GM23248 (cell line): Measurements from ENCODE around the gene HINT3. TPM values are rescaled to one million over a fixed set of nuclear protein-coding genes. Genes with fewer than 3 reads are reported as not detected.

Experiments
- DNase-seq: peaks from one replicate; pipeline ENCODE4 v3.0.0-alpha.2; 2015
- H2AFZ ChIP-seq: fragments of 200-600 bp; sonication (generic); 2 replicates; pipeline ENCODE4 v1.6.1; 2016; ENCODE audit warnings: antibody characterized with exemption
- H3F3A ChIP-seq: fragments of 200-600 bp; sonication (generic); 2 replicates; pipeline ENCODE4 v1.6.1; 2016; ENCODE audit warnings: mild to moderate bottlenecking, antibody characterized with exemption, mixed run types; ENCODE audit not compliant: insufficient read depth
- H3K27ac ChIP-seq: fragments of 200-600 bp; sonication (generic); 2 replicates; pipeline ENCODE4 v1.5.1; 2016; ENCODE audit warnings: mild to moderate bottlenecking
- H3K27me3 ChIP-seq: fragments of 200-600 bp; sonication (generic); replicated peaks from 2 replicates; pipeline ENCODE4 v1.6.1; 2016; ENCODE audit warnings: mild to moderate bottlenecking; ENCODE audit not compliant: insufficient read depth
- H3K36me3 ChIP-seq: fragments of 200-600 bp; sonication (generic); 2 replicates; pipeline ENCODE4 v1.6.1; 2016; ENCODE audit warnings: low read depth, mild to moderate bottlenecking
- H3K4me1 ChIP-seq: fragments of 200-600 bp; sonication (generic); 2 replicates; pipeline ENCODE4 v1.6.1; 2016; ENCODE audit warnings: mild to moderate bottlenecking; ENCODE audit not compliant: insufficient read depth
- H3K4me2 ChIP-seq: fragments of 200-600 bp; sonication (generic); one replicate; pipeline ENCODE4 v1.6.1; 2016; ENCODE audit warnings: mild to moderate bottlenecking; ENCODE audit not compliant: unreplicated experiment
- H3K4me3 ChIP-seq: fragments of 200-600 bp; sonication (generic); 2 replicates; pipeline ENCODE4 v1.5.1; 2016; ENCODE audit warnings: mild to moderate bottlenecking
- H3K79me2 ChIP-seq: fragments of 200-600 bp; sonication (generic); 2 replicates; pipeline ENCODE4 v1.6.1; 2016; ENCODE audit warnings: mild to moderate bottlenecking; ENCODE audit not compliant: insufficient read depth
- H3K9ac ChIP-seq: fragments of 200-600 bp; sonication (generic); 2 replicates; pipeline ENCODE4 v1.6.1; 2016; ENCODE audit warnings: mild to moderate bottlenecking
- H3K9me2 ChIP-seq: fragments of 200-600 bp; sonication (generic); 2 replicates; pipeline ENCODE4 v1.6.1; 2016; ENCODE audit warnings: mixed run types, mild to moderate bottlenecking, moderate library complexity; ENCODE audit not compliant: insufficient read depth
- H3K9me3 ChIP-seq: fragments of 200-600 bp; sonication (generic); one replicate; pipeline ENCODE4 v1.6.1; 2017; ENCODE audit warnings: low read depth
- H4K20me1 ChIP-seq: fragments of 200-600 bp; sonication (generic); 2 replicates; pipeline ENCODE4 v1.6.0; 2016; ENCODE audit not compliant: insufficient read depth
- EZH2 ChIP-seq: fragments of 200-600 bp; sonication (generic); IDR thresholded peaks from 2 replicates; pipeline ENCODE4 v1.6.1; 2018; ENCODE audit warnings: antibody characterized with exemption, mild to moderate bottlenecking; ENCODE audit not compliant: insufficient read depth, poor library complexity, severe bottlenecking
- EZH2phosphoT487 ChIP-seq: fragments of 200-600 bp; sonication (generic); IDR thresholded peaks from 2 replicates; pipeline ENCODE4 v1.6.1; 2018; ENCODE audit warnings: antibody characterized with exemption, moderate library complexity, mild to moderate bottlenecking, low read depth; ENCODE audit not compliant: insufficient read depth
- WGBS, 2 experiments: methylation state at CpG; one replicate each; pipeline ENCODE4 v1.1.6; 2015 to 2017; ENCODE audit warnings: low lambda C conversion rate in 2 of 2, low coverage in 1 of 2; ENCODE audit errors: missing lambda C conversion rate in 2 of 2; 5-methylcytosine and 5-hydroxymethylcytosine counted together
- in situ Hi-C: fragments of 300-500 bp; cut with MboI; formaldehyde crosslinking; loops from 2 replicates; pipeline ENCODE4 v1.15.0; 2020
- polyA plus RNA-seq: library from polyadenylated mRNA; unstranded; fragments of >200 nt; fragmentation: Nextera tagmentation; extraction: Ambion mirVana; gene quantifications from 2 replicates; pipeline ENCODE4 v1.2.1, GENCODE V29; 2016
- total RNA-seq: library from RNA; depleted of rRNA; stranded (reverse); fragments of >200 nt; shearing (Covaris generic); gene quantifications from 2 replicates; pipeline ENCODE4 v1.2.3, GENCODE V29; 2014

Gene HINT3
- total and polyA plus RNA-seq, 2 experiments from 2014 or later = 7.0 to 20.5 TPM

DNA sequence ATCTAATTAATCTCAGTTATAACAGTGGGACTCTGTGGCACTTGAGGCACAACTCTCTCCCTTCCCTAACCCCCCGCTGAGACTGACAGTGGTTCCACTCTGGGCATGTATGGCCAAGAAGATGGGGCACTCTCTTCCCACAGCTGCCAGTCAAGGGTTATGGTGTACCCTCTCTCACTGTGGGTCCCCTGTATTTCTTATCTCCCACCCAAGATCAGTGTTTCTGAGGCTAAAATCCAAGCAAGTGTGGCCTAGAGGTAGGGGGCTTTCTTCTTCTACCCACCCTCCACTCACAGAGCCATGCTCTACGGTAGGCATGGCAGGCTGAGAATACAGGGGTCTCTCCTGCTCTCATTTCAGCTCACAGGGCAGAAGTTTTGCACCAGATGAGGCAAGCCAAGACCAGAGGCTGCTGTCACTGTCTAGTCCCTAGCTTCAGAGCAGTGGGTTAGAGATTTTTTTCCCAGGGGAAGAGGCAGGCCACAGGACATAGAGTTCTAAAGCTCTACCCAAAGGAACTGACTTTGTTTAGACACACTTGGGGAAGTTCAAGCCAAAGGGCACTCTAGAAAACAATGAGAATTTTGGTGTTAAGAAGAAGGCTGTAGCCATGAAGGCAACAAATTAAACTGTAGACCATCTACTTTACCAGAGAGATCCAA, 31.7 kb upstream of the HINT3 start:
- Histone ChIP-seq H3K79me2 (no peaks in the 10 kb centered on the region), H4K20me1 (no peaks in the 10 kb centered on the region), H2AFZ (no peak overlapping the region), H3K4me1 (peaks cover 6% of the 10 kb centered on the region; the same call in 1 of the 2 replicates), H3K4me3 (no peak overlapping the region), H3K27ac (no peak overlapping the region), H3K27me3 (no peaks in the 10 kb centered on the region), H3K9ac (no peak overlapping the region), H3F3A (no peaks in the 10 kb centered on the region), H3K9me2 (no peaks in the 10 kb centered on the region), H3K36me3 (peaks cover 23% of the 10 kb centered on the region; the same call in 1 of the 2 replicates), H3K4me2 (no peak overlapping the region), H3K9me3 (no peaks in the 10 kb centered on the region)
- DNase-seq = no peak
- WGBS, 2 experiments = 94 to 97% methylated on average over 2 of the region's 2 CpGs
- TF ChIP-seq EZH2phosphoT487 (no peak), EZH2 (no peak)
- in situ Hi-C loops = no loop called here

GRCh38 chr6:125926711-125927110, 29.9 kb upstream of the HINT3 start:
- no peaks in the 10 kb centered on the region for H3K27me3 ChIP-seq
- no peak overlapping the region for H2AFZ ChIP-seq
- no peak overlapping the region for H3K4me3 ChIP-seq
- H3K9me2 ChIP-seq = no peaks in the 10 kb centered on the region
- no peak overlapping the region for H3K27ac ChIP-seq
- H3K4me1 ChIP-seq = peaks cover 10% of the 10 kb centered on the region; the same call in 1 of the 2 replicates
- H3K79me2 ChIP-seq = no peaks in the 10 kb centered on the region
- no peaks in the 10 kb centered on the region for H3K9me3 ChIP-seq
- peaks cover 23% of the 10 kb centered on the region; the same call in 1 of the 2 replicates for H3K36me3 ChIP-seq
- no peak overlapping the region for H3K9ac ChIP-seq
- 96 to 97% methylated on average over 3 of the region's 3 CpGs for WGBS, 2 experiments
- in situ Hi-C loops = no loop called here
- TF ChIP-seq EZH2 = no peak
- no peak for TF ChIP-seq EZH2phosphoT487
- H3F3A ChIP-seq = peaks cover 5% of the 10 kb centered on the region; the same call in 1 of the 2 replicates
- H3K4me2 ChIP-seq = no peak overlapping the region
- DNase-seq = no peak
- no peaks in the 10 kb centered on the region for H4K20me1 ChIP-seq

DNA sequence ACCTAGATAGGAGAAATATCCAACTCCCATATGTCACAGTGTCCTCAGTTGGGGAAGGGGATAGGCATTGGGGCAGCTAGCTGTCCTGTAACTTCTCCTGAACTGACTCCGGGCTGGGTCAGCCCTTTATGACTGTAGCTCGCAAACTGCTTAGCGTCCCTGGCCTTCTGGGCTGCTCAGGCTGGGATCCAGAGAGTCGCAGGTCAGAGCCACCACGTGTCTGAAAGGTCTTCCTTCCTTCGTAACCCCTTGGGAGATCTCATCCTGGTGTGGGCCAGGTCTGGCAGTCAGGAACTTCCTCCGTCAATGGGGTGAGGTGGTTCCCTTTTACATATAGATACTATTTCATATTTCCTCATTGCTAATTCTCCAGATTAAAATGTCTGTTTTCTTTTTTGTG, 28.8 kb upstream of the HINT3 start:
- TF ChIP-seq EZH2phosphoT487 = no peak
- no peak for TF ChIP-seq EZH2
- peaks cover 14% of the 10 kb centered on the region; the same call in 1 of the 2 replicates for H3K36me3 ChIP-seq
- H3K9me3 ChIP-seq = no peaks in the 10 kb centered on the region
- no peak overlapping the region for H3K9ac ChIP-seq
- H3K4me3 ChIP-seq = no peak overlapping the region
- no peaks in the 10 kb centered on the region for H3K9me2 ChIP-seq
- H3K79me2 ChIP-seq = no peaks in the 10 kb centered on the region
- peaks cover 5% of the 10 kb centered on the region; the same call in 1 of the 2 replicates for H3F3A ChIP-seq
- H3K4me2 ChIP-seq = no peak overlapping the region
- H3K27me3 ChIP-seq = no peaks in the 10 kb centered on the region
- H3K27ac ChIP-seq = no peak overlapping the region
- WGBS, 2 experiments = 79 to 91% methylated on average over 7 of the region's 7 CpGs
- in situ Hi-C loops = no loop called here
- no peak for DNase-seq
- H3K4me1 ChIP-seq = peaks cover 10% of the 10 kb centered on the region; the same call in 1 of the 2 replicates
- H2AFZ ChIP-seq = no peak overlapping the region
- no peaks in the 10 kb centered on the region for H4K20me1 ChIP-seq

DNA sequence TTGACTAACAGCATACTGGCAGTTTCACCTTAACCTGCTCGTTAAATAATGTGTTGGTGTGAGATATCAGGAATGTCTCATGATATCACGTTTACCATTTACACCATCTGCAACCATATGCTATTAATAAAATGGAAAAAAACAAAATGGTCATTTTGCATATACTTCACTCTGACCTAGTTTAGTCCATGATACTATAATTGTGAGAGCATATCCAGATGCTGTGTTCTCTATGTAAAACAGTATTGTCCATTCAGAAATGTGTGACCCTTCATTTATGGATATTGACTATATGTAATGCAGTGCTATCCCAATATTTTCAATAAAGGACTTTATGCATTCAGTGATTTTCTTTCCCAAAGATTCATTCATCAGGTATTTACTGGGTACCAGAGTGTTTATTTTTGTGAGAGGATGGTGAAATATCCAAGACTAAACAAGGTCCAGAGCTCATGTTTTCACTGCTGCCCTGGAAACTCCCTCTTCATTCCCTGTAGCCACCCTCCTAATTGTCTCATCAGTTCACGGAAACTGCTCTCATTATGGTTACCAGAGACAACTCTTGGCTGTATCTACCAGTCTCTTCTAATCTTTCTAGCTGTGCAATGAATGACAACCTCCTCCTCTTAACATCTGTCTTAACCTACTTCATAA, 25.7 kb upstream of the HINT3 start:
- Histone ChIP-seq H3K9me3 (no peaks in the 10 kb centered on the region), H3K9ac (no peak overlapping the region), H3K79me2 (no peaks in the 10 kb centered on the region), H3K4me3 (no peak overlapping the region), H3F3A (peaks cover 5% of the 10 kb centered on the region; the same call in 1 of the 2 replicates), H4K20me1 (no peaks in the 10 kb centered on the region), H3K36me3 (0 out of 2 replicates have a peak, but pooled peaks cover 4% of the 10 kb centered on the region), H3K27ac (no peak overlapping the region), H3K4me2 (no peak overlapping the region), H3K9me2 (no peaks in the 10 kb centered on the region), H3K4me1 (0 out of 2 replicates have a peak, but pooled peaks cover 4% of the 10 kb centered on the region), H2AFZ (no peak overlapping the region), H3K27me3 (no peaks in the 10 kb centered on the region)
- TF ChIP-seq EZH2phosphoT487 = no peak
- TF ChIP-seq EZH2 = no peak
- peak; percentile 34 for DNase-seq
- in situ Hi-C loops = no loop called here
- 46 to 56% methylated on average over 3 of the region's 3 CpGs for WGBS, 2 experiments
